ENCODE data around the gene SNX17. TPM values are rescaled to one million over a fixed set of nuclear protein-coding genes. Genes with fewer than 3 reads are reported as not detected.

The SNX17 gene
- polyA plus RNA-seq, 3 donors: 86.6 to 338 (median 291) TPM

DNA sequence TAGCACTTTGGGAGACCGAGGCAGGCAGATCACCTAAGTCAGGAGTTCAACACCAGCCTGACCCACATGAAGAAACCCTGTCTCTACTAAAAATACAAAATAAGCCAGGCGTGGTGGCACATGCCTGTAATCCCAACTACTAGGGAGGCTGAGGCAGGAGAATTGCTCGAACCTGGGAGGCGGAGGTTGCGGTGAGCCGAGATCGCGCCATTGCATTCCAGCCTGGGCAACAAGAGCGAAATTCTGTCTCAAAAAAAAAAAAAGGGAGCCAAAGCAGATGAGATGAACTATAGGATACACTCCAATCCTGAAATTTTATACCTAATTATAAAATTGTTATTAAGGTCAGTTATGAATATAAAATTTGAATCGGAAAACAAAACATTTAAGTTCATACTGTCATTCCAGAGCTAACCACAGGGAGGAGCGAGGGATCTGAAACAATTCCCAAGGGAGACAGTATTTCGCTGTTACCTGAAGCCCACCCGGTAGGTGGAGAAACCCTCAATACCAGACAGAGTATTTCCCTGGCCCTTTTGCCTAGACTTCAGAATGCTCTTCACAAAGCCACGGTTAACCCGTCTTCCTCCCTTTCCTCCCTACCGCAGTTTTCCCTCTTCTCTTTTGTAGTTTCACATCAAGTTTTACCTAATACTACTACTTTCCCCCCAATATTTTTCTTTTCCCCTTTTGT lies 37.5 kb downstream of the SNX17 start:
- peaks cover 65% of the 10 kb centered on the region for H3K79me2 ChIP-seq (ENCODE audit: insufficient read depth, low read length)
- peaks cover 34% of the 10 kb centered on the region for H4K20me1 ChIP-seq (ENCODE audit: insufficient read depth, low read length)
- H3K36me3 ChIP-seq (replicated peaks in 1 of 2; ENCODE audit: control insufficient read depth in 1 of 2, insufficient read depth in 2 of 2, low read length in 2 of 2): peaks cover 3 to 22% of the 10 kb centered on the region in 2 donors
- H3K27me3 Mint-ChIP-seq (ENCODE audit: low read depth in 3 of 3): peaks cover 2 to 6% (median 3%) of the 10 kb centered on the region in 3 donors
- H3K9me3 Mint-ChIP-seq: no peaks in the 10 kb centered on the region
- H3K9ac ChIP-seq (ENCODE audit: insufficient read depth, low read length, poor library complexity, severe bottlenecking): peak overlapping the region; percentile 89
- H3K4me1 Mint-ChIP-seq: peaks cover 29% of the 10 kb centered on the region
- no peaks in the 10 kb centered on the region for H3K27me3 ChIP-seq (ENCODE audit: control insufficient read depth in 2 of 2, insufficient read depth in 2 of 2, low read length in 2 of 2)
- peak overlapping the region; percentile 78 to 89 for H3K4me3 Mint-ChIP-seq
- peak overlapping the region; percentile 94 for H3K4me2 ChIP-seq (replicated peaks; ENCODE audit: extremely low read depth, low read length, poor library complexity, severe bottlenecking)
- WGBS (ENCODE audit: insufficient coverage): 12% methylated on average over 5 of the region's 16 CpGs
- H3K27ac Mint-ChIP-seq: peak overlapping the region; percentile 62 to 89 (median 77)
- TF ChIP-seq, protein P1, sequence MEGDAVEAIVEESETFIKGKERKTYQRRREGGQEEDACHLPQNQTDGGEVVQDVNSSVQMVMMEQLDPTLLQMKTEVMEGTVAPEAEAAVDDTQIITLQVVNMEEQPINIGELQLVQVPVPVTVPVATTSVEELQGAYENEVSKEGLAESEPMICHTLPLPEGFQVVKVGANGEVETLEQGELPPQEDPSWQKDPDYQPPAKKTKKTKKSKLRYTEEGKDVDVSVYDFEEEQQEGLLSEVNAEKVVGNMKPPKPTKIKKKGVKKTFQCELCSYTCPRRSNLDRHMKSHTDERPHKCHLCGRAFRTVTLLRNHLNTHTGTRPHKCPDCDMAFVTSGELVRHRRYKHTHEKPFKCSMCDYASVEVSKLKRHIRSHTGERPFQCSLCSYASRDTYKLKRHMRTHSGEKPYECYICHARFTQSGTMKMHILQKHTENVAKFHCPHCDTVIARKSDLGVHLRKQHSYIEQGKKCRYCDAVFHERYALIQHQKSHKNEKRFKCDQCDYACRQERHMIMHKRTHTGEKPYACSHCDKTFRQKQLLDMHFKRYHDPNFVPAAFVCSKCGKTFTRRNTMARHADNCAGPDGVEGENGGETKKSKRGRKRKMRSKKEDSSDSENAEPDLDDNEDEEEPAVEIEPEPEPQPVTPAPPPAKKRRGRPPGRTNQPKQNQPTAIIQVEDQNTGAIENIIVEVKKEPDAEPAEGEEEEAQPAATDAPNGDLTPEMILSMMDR (IDR thresholded peaks at IDR 0.05): peak; percentile 46
- peak in 1 of 3 donors; percentile 11 for DNase-seq
- peak overlapping the region; percentile 91 for H2AFZ ChIP-seq (ENCODE audit: insufficient read depth, low read depth, low read length, poor library complexity, severe bottlenecking)
- H3K9me3 ChIP-seq (replicated peaks in 1 of 2; ENCODE audit: control insufficient read depth in 1 of 2, insufficient read depth in 1 of 2, low read length in 2 of 2): no peaks in the 10 kb centered on the region
- H3K4me3 ChIP-seq (replicated peaks in 1 of 3; ENCODE audit: low read depth in 2 of 3, low read length in 3 of 3): peak overlapping the region in 2 of 3 experiments; percentile 91 to 96
- H3K4me1 ChIP-seq (ENCODE audit: control insufficient read depth in 1 of 2, insufficient read depth in 2 of 2, low read length in 2 of 2): peaks cover 21% of the 10 kb centered on the region in 2 donors
- H3K27ac ChIP-seq (ENCODE audit: low read depth in 1 of 2, low read length in 2 of 2): peak overlapping the region in 1 of 2 donors; percentile 85
- H3K36me3 Mint-ChIP-seq: peaks cover 6 to 22% of the 10 kb centered on the region in 2 donors
- intact Hi-C loops (cut with micrococcal nuclease): loop anchor here (5.0 kb wide), 1 partner anchor 36 kb away; the partner anchor contains the start of genes EIF2B4 (in 2 of the 2) and SNX17 (in 2 of the 2)

DNA sequence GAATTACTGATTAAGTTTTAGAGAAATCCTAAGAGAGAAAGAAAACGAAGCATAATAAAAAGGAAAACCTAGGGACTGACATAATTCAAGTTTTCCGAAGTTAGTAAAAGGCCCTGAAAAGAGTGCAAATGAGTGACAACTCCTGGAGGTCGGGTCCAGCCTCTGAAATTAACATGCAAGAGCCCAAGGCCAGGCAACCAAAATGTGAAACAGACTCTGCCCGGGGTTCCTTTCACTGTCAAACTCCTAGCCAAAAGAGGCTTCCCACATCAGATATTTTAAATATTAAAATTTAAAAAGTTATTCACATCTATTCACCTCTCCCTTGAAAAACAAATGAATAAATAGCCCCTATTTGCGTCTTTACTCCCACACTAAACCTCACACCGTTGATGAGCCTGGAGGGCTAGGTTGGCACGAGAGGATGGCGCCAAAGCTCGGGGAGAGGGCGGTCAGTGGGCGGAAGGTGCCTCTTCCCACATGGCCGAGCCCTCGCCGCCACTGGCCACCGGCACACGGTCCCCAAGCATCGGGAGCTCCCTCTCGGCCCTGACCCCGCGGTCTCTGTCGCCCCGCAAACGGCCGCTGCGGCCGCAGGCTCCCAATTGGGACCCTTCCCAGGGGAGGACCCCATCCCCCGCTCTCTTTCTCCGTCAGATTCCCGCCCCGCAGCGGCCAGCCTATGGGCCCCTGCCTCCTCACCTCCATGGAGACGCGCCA lies 38.3 kb downstream of the SNX17 start:
- peaks cover 29% of the 10 kb centered on the region for H3K4me1 Mint-ChIP-seq
- H3K27me3 Mint-ChIP-seq (ENCODE audit: low read depth in 3 of 3): peaks cover 2 to 7% (median 3%) of the 10 kb centered on the region in 3 donors
- H3K27me3 ChIP-seq (ENCODE audit: control insufficient read depth in 2 of 2, insufficient read depth in 2 of 2, low read length in 2 of 2): no peaks in the 10 kb centered on the region
- WGBS (ENCODE audit: insufficient coverage): under 1% methylated on average over 32 of the region's 33 CpGs
- H3K4me3 Mint-ChIP-seq: peak overlapping the region; percentile 78 to 89
- peak overlapping the region; percentile 74 to 85 for H3K27ac ChIP-seq (ENCODE audit: low read depth in 1 of 2, low read length in 2 of 2)
- peaks cover 3 to 22% of the 10 kb centered on the region in 2 donors for H3K36me3 ChIP-seq (replicated peaks in 1 of 2; ENCODE audit: control insufficient read depth in 1 of 2, insufficient read depth in 2 of 2, low read length in 2 of 2)
- peaks cover 5 to 17% of the 10 kb centered on the region in 2 donors for H3K36me3 Mint-ChIP-seq
- H3K9me3 ChIP-seq (replicated peaks in 1 of 2; ENCODE audit: control insufficient read depth in 1 of 2, insufficient read depth in 1 of 2, low read length in 2 of 2): no peaks in the 10 kb centered on the region
- H3K9ac ChIP-seq (ENCODE audit: insufficient read depth, low read length, poor library complexity, severe bottlenecking): peak overlapping the region; percentile 89
- peak in 2 of 3 donors; percentile 1 to 18 for DNase-seq
- intact Hi-C loops (cut with micrococcal nuclease): loop anchor here (5.0 kb wide), 1 partner anchor 36 kb away; the partner anchor contains the start of genes EIF2B4 (in 2 of the 2) and SNX17 (in 2 of the 2)
- H3K79me2 ChIP-seq (ENCODE audit: insufficient read depth, low read length): peaks cover 57% of the 10 kb centered on the region
- peaks cover 26% of the 10 kb centered on the region for H4K20me1 ChIP-seq (ENCODE audit: insufficient read depth, low read length)
- H3K4me1 ChIP-seq (ENCODE audit: control insufficient read depth in 1 of 2, insufficient read depth in 2 of 2, low read length in 2 of 2): peaks cover 21% of the 10 kb centered on the region in 2 donors
- H3K4me3 ChIP-seq (replicated peaks in 1 of 3; ENCODE audit: low read depth in 2 of 3, low read length in 3 of 3): peak overlapping the region; percentile 91 to 96 (median 96)
- TF ChIP-seq, protein P1 (IDR thresholded peaks at IDR 0.05): no peak
- H2AFZ ChIP-seq (ENCODE audit: insufficient read depth, low read depth, low read length, poor library complexity, severe bottlenecking): peak overlapping the region; percentile 91
- H3K4me2 ChIP-seq (replicated peaks; ENCODE audit: extremely low read depth, low read length, poor library complexity, severe bottlenecking): peak overlapping the region; percentile 94
- H3K27ac Mint-ChIP-seq: peak overlapping the region; percentile 73 to 89 (median 81)
- peaks cover 0 to 2% (median 0%) of the 10 kb centered on the region in 7 donors for H3K9me3 Mint-ChIP-seq
